ENCODE data around the gene APOB. TPM values are rescaled to one million over a fixed set of nuclear protein-coding genes. Genes with fewer than 3 reads are reported as not detected.

APOB gene
- total RNA-seq, 1 experiment from 2014 or later, result 0.17 TPM

DNA sequence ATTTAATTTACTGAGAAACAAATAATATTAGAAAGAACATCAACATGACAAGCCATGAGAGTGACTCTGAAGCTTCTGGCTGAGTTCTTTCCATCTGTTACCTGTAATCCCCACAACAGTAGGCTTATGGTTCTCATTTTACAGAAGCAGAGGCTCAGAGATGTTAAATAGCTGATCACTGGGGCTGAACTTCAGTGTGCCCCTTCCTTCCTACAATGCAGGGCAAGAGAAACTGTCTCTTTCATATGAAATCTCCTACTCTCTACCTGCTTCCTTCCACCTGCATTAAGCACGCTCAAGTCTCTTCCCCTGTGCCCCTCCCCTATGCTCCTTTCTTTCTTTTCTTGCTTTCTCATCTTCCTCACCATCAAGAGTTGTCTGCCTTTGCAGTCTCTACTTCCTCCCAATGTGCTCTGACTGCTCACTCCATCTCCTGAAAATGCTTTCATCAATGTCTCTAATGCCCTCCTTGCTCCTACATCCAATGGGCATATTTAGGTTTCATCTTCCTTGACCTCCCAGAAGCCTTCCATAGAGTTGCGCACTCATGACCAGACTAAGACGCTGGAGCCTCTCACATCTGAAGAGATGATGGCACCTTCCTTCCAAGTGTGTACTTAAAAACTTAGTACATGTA lies 23.7 kb downstream of the APOB start:
- no peaks in the 10 kb centered on the region for H3K36me3 ChIP-seq (replicated peaks; ENCODE audit: control insufficient read depth, insufficient read depth, low read length)
- DNase-seq, result no peak
- no peaks in the 10 kb centered on the region for H3K27me3 ChIP-seq (ENCODE audit: control insufficient read depth, insufficient read depth, low read length)
- H3K4me3 ChIP-seq (ENCODE audit: insufficient read depth, low read depth, low read length), result no peak overlapping the region

DNA sequence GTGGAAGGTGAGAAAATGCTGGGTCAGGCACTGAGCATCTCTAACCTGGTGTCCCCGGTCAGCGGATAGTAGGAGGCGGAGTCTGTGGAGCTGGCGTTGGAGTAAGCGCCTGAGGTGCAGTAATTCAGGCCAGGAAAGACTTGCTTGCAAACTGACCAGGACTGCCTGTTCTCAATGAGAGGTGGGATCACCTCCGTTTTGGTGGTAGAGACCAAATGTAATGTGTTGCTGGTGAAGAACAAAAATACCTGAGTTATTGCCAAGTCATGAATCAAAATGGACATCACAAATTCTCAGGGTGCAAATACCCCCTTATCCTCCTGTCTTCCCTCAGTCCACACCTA lies 24.2 kb downstream of the APOB start:
- Histone ChIP-seq H3K27me3 (ENCODE audit: control insufficient read depth, insufficient read depth, low read length) (no peaks in the 10 kb centered on the region), H3K36me3 (replicated peaks; ENCODE audit: control insufficient read depth, insufficient read depth, low read length) (no peaks in the 10 kb centered on the region), H3K4me3 (ENCODE audit: insufficient read depth, low read depth, low read length) (no peak overlapping the region)
- DNase-seq, result no peak

DNA sequence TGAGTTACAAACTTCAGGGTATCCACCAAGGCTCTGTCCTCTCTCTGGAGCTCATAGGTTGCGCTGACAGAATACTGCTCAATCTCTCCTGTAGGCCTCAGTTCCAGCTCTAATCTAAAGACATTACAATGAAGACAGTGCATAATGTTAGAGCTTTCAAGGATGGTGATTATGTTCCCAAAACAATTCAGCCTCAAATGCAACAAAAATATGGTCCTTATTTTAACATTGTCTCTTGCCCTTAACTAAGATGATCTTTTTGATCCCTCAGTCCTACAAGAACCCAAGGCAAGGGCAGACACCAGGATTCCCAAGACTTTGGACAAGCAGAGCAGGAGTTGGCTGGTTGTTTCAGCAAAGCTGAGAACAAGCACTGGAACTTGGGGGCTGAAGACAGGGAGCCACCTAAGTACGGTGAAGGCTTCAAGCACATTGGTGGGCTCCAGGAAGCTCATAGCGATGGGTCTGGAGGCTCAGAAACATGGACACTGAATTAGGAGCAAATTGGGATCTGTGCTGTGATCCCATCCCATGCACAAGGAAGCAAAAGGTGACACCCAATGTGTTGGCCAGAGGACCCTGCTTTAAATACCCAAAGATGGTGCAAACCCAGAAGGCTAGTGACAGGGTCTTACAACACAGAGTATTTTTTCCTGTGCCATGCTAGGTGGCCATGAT lies 24.7 kb downstream of the APOB start:
- H3K27me3 ChIP-seq (ENCODE audit: control insufficient read depth, insufficient read depth, low read length), result no peaks in the 10 kb centered on the region
- no peaks in the 10 kb centered on the region for H3K36me3 ChIP-seq (replicated peaks; ENCODE audit: control insufficient read depth, insufficient read depth, low read length)
- H3K4me3 ChIP-seq (ENCODE audit: insufficient read depth, low read depth, low read length), result no peak overlapping the region
- no peak for DNase-seq

DNA sequence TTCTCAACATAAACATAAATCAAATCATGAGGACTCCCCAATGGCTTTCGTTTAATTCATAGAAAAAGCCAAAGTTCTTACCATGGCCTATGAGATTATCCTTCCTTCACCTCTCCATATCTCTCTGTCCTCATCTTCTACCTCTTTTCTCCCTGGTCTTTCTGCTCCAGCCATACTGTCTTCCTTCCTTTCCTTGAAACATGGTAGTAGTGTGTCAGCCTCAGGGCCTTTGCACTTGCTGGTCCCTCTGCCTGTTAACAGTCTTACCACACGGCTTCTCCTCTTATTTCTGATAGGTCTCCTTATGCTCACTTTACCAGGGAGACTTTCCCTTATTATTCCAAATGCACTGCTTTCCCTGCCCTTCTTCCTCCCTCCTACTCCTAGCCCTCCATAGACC lies 25.6 kb downstream of the APOB start:
- H3K36me3 ChIP-seq (replicated peaks; ENCODE audit: control insufficient read depth, insufficient read depth, low read length), result no peaks in the 10 kb centered on the region
- no peak for DNase-seq
- H3K27me3 ChIP-seq (ENCODE audit: control insufficient read depth, insufficient read depth, low read length), result no peaks in the 10 kb centered on the region
- no peak overlapping the region for H3K4me3 ChIP-seq (ENCODE audit: insufficient read depth, low read depth, low read length)

DNA sequence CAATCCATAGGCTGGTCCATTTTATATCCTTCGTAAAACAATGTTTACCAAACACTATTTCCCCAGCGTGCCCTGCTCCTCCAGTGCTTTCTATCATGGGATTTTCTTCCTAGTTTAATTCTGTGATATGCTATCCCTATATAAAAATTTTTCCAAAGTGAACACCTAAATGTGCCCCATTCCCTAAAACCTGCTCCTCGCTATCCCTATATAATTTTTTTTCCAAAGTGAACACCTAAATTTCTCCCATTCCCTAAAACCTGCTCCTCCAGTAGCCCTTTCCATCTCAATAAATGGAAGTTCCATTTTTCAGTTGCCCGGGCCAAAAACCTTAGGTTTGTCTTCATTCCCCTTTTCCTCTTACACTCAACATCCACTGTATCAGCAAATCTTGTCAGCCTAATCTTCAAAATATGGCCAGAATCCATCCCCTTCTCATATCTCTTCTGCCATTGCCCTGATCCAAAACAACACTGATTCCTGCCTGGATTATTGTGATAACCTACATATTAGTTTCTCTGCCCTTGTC lies 26.1 kb downstream of the APOB start:
- Histone ChIP-seq H3K27me3 (ENCODE audit: control insufficient read depth, insufficient read depth, low read length) (no peaks in the 10 kb centered on the region), H3K36me3 (replicated peaks; ENCODE audit: control insufficient read depth, insufficient read depth, low read length) (no peaks in the 10 kb centered on the region), H3K4me3 (ENCODE audit: insufficient read depth, low read depth, low read length) (no peak overlapping the region)
- DNase-seq, result no peak

DNA sequence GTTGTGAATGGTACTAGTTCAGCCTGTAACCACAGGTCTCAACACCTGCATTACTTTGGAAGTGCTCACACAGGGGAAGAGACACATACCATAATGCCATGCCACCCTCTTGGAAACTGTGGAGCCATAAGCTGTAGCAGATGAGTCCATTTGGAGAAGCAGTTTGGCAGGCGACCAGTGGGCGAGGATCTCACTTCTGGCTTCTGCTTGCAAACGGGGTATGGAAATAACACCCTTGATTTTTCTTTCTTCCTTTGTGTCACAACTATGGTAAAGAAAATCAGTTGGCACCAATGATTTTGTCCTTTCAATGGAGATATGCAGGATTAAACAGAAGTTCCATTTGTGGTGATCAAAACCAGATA lies 28.6 kb downstream of the APOB start:
- no peak overlapping the region for H3K4me3 ChIP-seq (ENCODE audit: insufficient read depth, low read depth, low read length)
- H3K27me3 ChIP-seq (ENCODE audit: control insufficient read depth, insufficient read depth, low read length), result no peaks in the 10 kb centered on the region
- no peaks in the 10 kb centered on the region for H3K36me3 ChIP-seq (replicated peaks; ENCODE audit: control insufficient read depth, insufficient read depth, low read length)
- no peak for DNase-seq

- Histone ChIP-seq H3K27me3 (ENCODE audit: control insufficient read depth, insufficient read depth, low read length) (no peaks in the 10 kb centered on the region), H3K36me3 (replicated peaks; ENCODE audit: control insufficient read depth, insufficient read depth, low read length) (no peaks in the 10 kb centered on the region)
These were observed 29.3 kb downstream of the APOB start for GRCh38 chr2:21014364-21015280.

GRCh38 chr2:21013043-21013816 lies 30.6 kb downstream of the APOB start:
- H3K36me3 ChIP-seq (replicated peaks; ENCODE audit: control insufficient read depth, insufficient read depth, low read length), result no peaks in the 10 kb centered on the region
- no peaks in the 10 kb centered on the region for H3K27me3 ChIP-seq (ENCODE audit: control insufficient read depth, insufficient read depth, low read length)
- DNase-seq, result no peak
- H3K4me3 ChIP-seq (ENCODE audit: insufficient read depth, low read depth, low read length), result no peak overlapping the region

More at GRCh38 chr2:21014364-21015280, 29.3 kb downstream of the APOB start:
- no peak overlapping the region for H3K4me3 ChIP-seq (ENCODE audit: insufficient read depth, low read depth, low read length)
- no peak for DNase-seq

DNA sequence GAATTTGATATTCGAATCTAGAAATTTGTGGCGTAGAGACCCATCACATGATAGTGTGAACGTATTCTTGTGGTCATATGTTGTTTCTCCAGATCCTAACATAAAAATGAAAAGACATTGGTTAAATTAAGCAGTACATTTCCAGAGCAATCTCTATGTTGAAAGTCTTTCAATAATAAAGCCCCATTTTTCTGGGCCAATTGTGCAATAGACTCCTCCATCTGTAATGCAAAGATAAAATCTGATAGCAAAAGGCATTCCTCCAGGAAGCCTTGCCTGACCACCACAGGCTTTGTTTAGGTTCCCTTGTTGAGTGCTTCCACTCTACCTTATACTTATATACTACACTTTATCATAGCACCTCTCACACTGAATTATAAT lies 31.3 kb downstream of the APOB start:
- H3K36me3 ChIP-seq (replicated peaks; ENCODE audit: control insufficient read depth, insufficient read depth, low read length), result no peaks in the 10 kb centered on the region
- H3K27me3 ChIP-seq (ENCODE audit: control insufficient read depth, insufficient read depth, low read length), result no peaks in the 10 kb centered on the region
- DNase-seq, result no peak
- H3K4me3 ChIP-seq (ENCODE audit: insufficient read depth, low read depth, low read length), result no peak overlapping the region

- no peak for DNase-seq
- Histone ChIP-seq H3K27me3 (ENCODE audit: control insufficient read depth, insufficient read depth, low read length) (no peaks in the 10 kb centered on the region), H3K36me3 (replicated peaks; ENCODE audit: control insufficient read depth, insufficient read depth, low read length) (no peaks in the 10 kb centered on the region)
These were observed 31.9 kb downstream of the APOB start for GRCh38 chr2:21011876-21012556.

GRCh38 chr2:21011453-21011852 lies 32.4 kb downstream of the APOB start:
- DNase-seq, result no peak
- Histone ChIP-seq H3K36me3 (replicated peaks; ENCODE audit: control insufficient read depth, insufficient read depth, low read length) (no peaks in the 10 kb centered on the region), H3K27me3 (ENCODE audit: control insufficient read depth, insufficient read depth, low read length) (no peaks in the 10 kb centered on the region), H3K4me3 (ENCODE audit: insufficient read depth, low read depth, low read length) (no peak overlapping the region)

More at GRCh38 chr2:21011876-21012556, 31.9 kb downstream of the APOB start:
- no peak overlapping the region for H3K4me3 ChIP-seq (ENCODE audit: insufficient read depth, low read depth, low read length)

DNA sequence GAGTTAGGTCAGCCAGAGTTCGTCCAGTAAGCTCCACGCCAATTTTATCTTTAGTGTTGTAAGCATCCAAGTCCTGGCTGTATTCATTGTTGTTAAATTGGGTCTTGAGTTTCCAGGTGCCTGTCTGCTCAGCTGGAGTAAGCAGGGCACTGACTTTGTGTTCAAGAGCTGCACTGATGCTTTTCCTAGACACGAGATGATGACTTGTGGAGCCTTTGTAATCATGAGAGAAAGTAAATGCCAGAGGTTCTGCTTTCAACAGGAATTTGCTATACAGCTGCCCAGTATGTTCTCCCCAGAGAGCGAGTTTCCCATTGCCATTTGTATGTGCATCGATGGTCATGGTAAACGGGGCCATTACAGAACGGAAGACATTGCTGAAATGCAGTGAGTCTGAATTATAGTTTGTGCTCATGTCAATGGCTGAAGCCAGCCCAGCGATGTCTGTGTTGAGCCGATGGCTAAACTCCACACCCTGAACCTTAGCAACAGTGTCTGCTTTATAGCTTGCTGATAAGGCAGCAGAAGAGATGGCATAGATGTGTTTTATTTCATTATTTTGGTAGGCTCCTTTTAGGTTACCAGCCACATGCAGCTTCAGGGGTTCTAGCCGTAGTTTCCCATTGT lies 32.9 kb downstream of the APOB start:
- Histone ChIP-seq H3K27me3 (ENCODE audit: control insufficient read depth, insufficient read depth, low read length) (no peaks in the 10 kb centered on the region), H3K36me3 (replicated peaks; ENCODE audit: control insufficient read depth, insufficient read depth, low read length) (no peaks in the 10 kb centered on the region), H3K4me3 (ENCODE audit: insufficient read depth, low read depth, low read length) (no peak overlapping the region)
- no peak for DNase-seq

- H3K4me3 ChIP-seq (ENCODE audit: insufficient read depth, low read depth, low read length), result no peak overlapping the region
- no peak for DNase-seq
- H3K36me3 ChIP-seq (replicated peaks; ENCODE audit: control insufficient read depth, insufficient read depth, low read length), result no peaks in the 10 kb centered on the region
- no peaks in the 10 kb centered on the region for H3K27me3 ChIP-seq (ENCODE audit: control insufficient read depth, insufficient read depth, low read length)
These were observed 34.1 kb downstream of the APOB start for GRCh38 chr2:21009662-21010225.

Data from H7 (cell line).